Neural progenitor cell (in vitro differentiated cells): ENCODE results near the gene ZNF614. TPM values are rescaled to one million over a fixed set of nuclear protein-coding genes. Genes with fewer than 3 reads are reported as not detected.
"Not testable (repeated sequence)": the region's sequence is repeated elsewhere in the genome, so short reads cannot be mapped to it uniquely, and the experiment has no call there.

Experiments
- DNase-seq: peaks from one replicate; pipeline ENCODE4 v3.0.0-alpha.2; 2016; ENCODE audit warnings: low spot score
- H2AFZ ChIP-seq: fragments of 200-600 bp; sonication (generic); replicated peaks from 2 replicates; pipeline ENCODE4 v1.6.1; 2016; ENCODE audit warnings: antibody characterized with exemption
- H3F3A ChIP-seq: fragments of 200-600 bp; sonication (generic); 2 replicates; pipeline ENCODE4 v1.6.1; 2016; ENCODE audit warnings: antibody characterized with exemption, low read depth
- H3K27ac ChIP-seq: fragments of 200-600 bp; sonication (generic); 2 replicates; pipeline ENCODE4 v1.5.1; 2016; ENCODE audit warnings: mild to moderate bottlenecking
- H3K27me3 ChIP-seq: fragments of 200-600 bp; sonication (generic); 2 replicates; pipeline ENCODE4 v1.6.1; 2016; ENCODE audit warnings: mild to moderate bottlenecking, moderate library complexity
- H3K36me3 ChIP-seq: fragments of 200-600 bp; sonication (generic); 2 replicates; pipeline ENCODE4 v1.5.1; 2016
- H3K4me1 ChIP-seq: fragments of 200-600 bp; sonication (generic); 2 replicates; pipeline ENCODE4 v1.6.1; 2016; ENCODE audit warnings: mixed run types
- H3K4me2 ChIP-seq: fragments of 200-600 bp; sonication (generic); 2 replicates; pipeline ENCODE4 v1.6.1; 2016
- H3K4me3 ChIP-seq: fragments of 200-600 bp; sonication (generic); 2 replicates; pipeline ENCODE4 v1.5.1; 2016
- H3K79me2 ChIP-seq: fragments of 200-600 bp; sonication (generic); 2 replicates; pipeline ENCODE4 v1.6.1; 2016; ENCODE audit warnings: low read depth
- H3K9ac ChIP-seq: fragments of 200-600 bp; sonication (generic); 2 replicates; pipeline ENCODE4 v1.6.1; 2016
- H3K9me3 ChIP-seq: fragments of 200-600 bp; sonication (generic); 2 replicates; pipeline ENCODE4 v1.5.1; 2016; ENCODE audit warnings: low read depth
- H4K20me1 ChIP-seq: fragments of 200-600 bp; sonication (generic); 2 replicates; pipeline ENCODE4 v1.6.1; 2016; ENCODE audit warnings: low read depth
- H3K27ac Mint-ChIP-seq: 3 replicates; pipeline ENCODE4 v1.8.0; 2021; ENCODE audit warnings: mixed read lengths
- H3K27me3 Mint-ChIP-seq: 2 replicates; pipeline ENCODE4 v1.8.0; 2022; ENCODE audit warnings: low read depth, mild to moderate bottlenecking, inconsistent platforms, moderate library complexity, mixed read lengths; ENCODE audit not compliant: insufficient read depth
- H3K36me3 Mint-ChIP-seq: 3 replicates; pipeline ENCODE4 v1.8.0; 2021; ENCODE audit warnings: mixed read lengths
- H3K4me1 Mint-ChIP-seq: 3 replicates; pipeline ENCODE4 v1.8.0; 2021; ENCODE audit warnings: mixed read lengths
- H3K4me3 Mint-ChIP-seq: 3 replicates; pipeline ENCODE4 v1.8.0; 2021; ENCODE audit warnings: mild to moderate bottlenecking, moderate library complexity, mixed read lengths
- H3K9me3 Mint-ChIP-seq: 3 replicates; pipeline ENCODE4 v1.8.0; 2020; ENCODE audit warnings: mixed read lengths
- EZH2 ChIP-seq: fragments of 200-600 bp; sonication (generic); IDR thresholded peaks from 2 replicates; pipeline ENCODE4 v1.6.1; 2017; ENCODE audit warnings: antibody characterized with exemption, mild to moderate bottlenecking, moderate library complexity
- EZH2phosphoT487 ChIP-seq: fragments of 200-600 bp; sonication (generic); IDR thresholded peaks from 2 replicates; pipeline ENCODE4 v1.6.1; 2017; ENCODE audit warnings: antibody characterized with exemption
- total RNA-seq: library from RNA; depleted of rRNA; stranded (reverse); fragments of >200 nt; gene quantifications from 2 replicates; pipeline ENCODE4 v1.2.3, GENCODE V29; 2015; ENCODE audit warnings: low replicate concordance
- TF ChIP-seq, protein P1 (sequence below): fragments of 200-600 bp; sonication (generic); IDR thresholded peaks from 2 replicates; pipeline ENCODE4 v1.5.1; 2017; ENCODE audit warnings: antibody characterized with exemption, mild to moderate bottlenecking

The ZNF614 gene
- total RNA-seq, 1 donor from 2014 or later = 21.5 TPM

DNA sequence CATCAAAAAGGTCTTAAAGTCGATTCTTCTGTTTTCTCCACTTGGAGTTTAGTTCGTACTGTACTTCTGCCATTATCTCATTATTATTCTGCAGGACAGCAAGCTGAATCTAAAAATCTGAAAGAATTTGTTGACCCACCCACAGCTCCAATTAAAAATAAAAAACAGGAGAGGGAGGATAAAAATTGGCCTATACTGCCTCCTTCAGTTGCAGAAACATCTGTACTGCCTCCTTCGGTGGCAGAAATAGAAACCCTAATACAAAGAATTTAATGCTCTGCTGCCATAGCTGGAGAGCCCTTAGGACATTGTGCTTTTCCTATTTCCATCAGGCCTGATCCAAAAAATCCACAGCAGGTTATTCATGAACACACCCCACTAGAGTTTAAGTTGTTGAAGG is 51.3 kb downstream of the ZNF614 start:
- Histone ChIP-seq H2AFZ (no peak overlapping the region), H3F3A (no peaks in the 10 kb centered on the region), H3K9ac (no peak overlapping the region), H3K9me3 (peaks cover 8% of the 10 kb centered on the region), H4K20me1 (no peaks in the 10 kb centered on the region), H3K27ac (no peak overlapping the region), H3K4me1 (no peaks in the 10 kb centered on the region), H3K36me3 (peaks cover 10% of the 10 kb centered on the region), H3K79me2 (no peaks in the 10 kb centered on the region), H3K4me3 (no peak overlapping the region), H3K27me3 (no peaks in the 10 kb centered on the region), H3K4me2 (no peak overlapping the region)
- Mint-ChIP-seq H3K36me3 (peaks cover 58% of the 10 kb centered on the region), H3K27me3 (peaks cover 6% of the 10 kb centered on the region), H3K4me1 (no peaks in the 10 kb centered on the region), H3K4me3 (no peak overlapping the region), H3K9me3 (peaks cover 72% of the 10 kb centered on the region), H3K27ac (no peak overlapping the region)
- TF ChIP-seq, protein P1, sequence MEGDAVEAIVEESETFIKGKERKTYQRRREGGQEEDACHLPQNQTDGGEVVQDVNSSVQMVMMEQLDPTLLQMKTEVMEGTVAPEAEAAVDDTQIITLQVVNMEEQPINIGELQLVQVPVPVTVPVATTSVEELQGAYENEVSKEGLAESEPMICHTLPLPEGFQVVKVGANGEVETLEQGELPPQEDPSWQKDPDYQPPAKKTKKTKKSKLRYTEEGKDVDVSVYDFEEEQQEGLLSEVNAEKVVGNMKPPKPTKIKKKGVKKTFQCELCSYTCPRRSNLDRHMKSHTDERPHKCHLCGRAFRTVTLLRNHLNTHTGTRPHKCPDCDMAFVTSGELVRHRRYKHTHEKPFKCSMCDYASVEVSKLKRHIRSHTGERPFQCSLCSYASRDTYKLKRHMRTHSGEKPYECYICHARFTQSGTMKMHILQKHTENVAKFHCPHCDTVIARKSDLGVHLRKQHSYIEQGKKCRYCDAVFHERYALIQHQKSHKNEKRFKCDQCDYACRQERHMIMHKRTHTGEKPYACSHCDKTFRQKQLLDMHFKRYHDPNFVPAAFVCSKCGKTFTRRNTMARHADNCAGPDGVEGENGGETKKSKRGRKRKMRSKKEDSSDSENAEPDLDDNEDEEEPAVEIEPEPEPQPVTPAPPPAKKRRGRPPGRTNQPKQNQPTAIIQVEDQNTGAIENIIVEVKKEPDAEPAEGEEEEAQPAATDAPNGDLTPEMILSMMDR = no peak
- TF ChIP-seq EZH2 = no peak
- no peak for TF ChIP-seq EZH2phosphoT487
- no peak for DNase-seq

DNA sequence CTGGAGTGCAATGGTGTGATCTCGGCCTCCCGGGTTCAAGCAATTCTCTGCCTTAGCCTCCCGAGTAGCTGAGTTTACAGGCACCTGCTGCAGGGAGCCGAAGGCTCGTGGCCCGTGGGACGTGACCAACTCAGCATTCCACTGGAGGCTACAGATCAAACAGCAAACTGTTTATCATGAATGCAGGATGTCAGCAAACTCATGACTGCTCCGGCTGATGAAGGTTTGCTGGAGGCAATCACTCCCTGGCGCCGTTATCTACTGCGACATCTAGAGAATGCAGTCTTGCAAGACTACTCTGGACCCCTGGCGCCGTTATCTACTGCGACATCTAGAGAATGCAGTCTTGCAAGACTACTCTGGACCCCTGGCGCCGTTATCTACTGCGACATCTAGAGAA is 52.4 kb downstream of the ZNF614 start:
- H3K4me3 Mint-ChIP-seq, H3K27me3 Mint-ChIP-seq, H2AFZ ChIP-seq, H3K4me3 ChIP-seq, H3K79me2 ChIP-seq, H3K4me2 ChIP-seq, H3F3A ChIP-seq, H3K4me1 ChIP-seq, H3K4me1 Mint-ChIP-seq, H3K9ac ChIP-seq, H3K27me3 ChIP-seq, H3K36me3 ChIP-seq, H3K27ac ChIP-seq, H4K20me1 ChIP-seq, H3K27ac Mint-ChIP-seq, DNase-seq: not testable (repeated sequence)
- Mint-ChIP-seq H3K36me3 (peaks cover 62% of the 10 kb centered on the region), H3K9me3 (peaks cover 76% of the 10 kb centered on the region)
- peaks cover 15% of the 10 kb centered on the region for H3K9me3 ChIP-seq

DNA sequence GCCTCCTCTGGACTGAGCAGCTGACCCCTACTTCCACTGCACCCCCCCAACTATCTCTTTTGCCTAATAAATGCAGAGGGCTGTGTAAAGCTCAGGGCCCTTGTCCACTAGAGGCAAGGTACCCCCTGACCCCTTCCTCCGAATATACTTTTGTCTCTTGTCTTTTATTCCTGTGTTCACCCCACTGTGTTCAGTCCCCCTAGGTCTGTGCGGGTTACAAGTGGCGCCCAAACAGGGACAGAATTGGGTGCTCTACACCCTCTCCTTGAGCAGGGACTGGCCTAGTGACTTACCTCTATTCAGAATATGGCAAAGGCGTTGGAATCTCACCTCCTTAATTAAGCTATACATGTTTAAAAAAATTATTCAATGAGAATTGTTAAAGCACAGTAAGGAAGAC is 56.6 kb downstream of the ZNF614 start:
- Histone ChIP-seq H3K4me3 (no peak overlapping the region), H3K27ac (no peak overlapping the region), H3K36me3 (peaks cover 10% of the 10 kb centered on the region), H3K4me1 (no peaks in the 10 kb centered on the region), H3F3A (no peaks in the 10 kb centered on the region), H3K27me3 (no peaks in the 10 kb centered on the region), H3K4me2 (no peak overlapping the region), H4K20me1 (no peaks in the 10 kb centered on the region), H3K79me2 (no peaks in the 10 kb centered on the region), H3K9me3 (peaks cover 15% of the 10 kb centered on the region), H3K9ac (no peak overlapping the region), H2AFZ (no peak overlapping the region)
- H3K4me3 Mint-ChIP-seq = no peak overlapping the region
- H3K4me1 Mint-ChIP-seq = no peaks in the 10 kb centered on the region
- peaks cover 67% of the 10 kb centered on the region for H3K36me3 Mint-ChIP-seq
- peaks cover 2% of the 10 kb centered on the region for H3K27me3 Mint-ChIP-seq
- peak; percentile 9 for DNase-seq
- no peak overlapping the region for H3K27ac Mint-ChIP-seq
- TF ChIP-seq EZH2phosphoT487 (no peak), EZH2 (no peak)
- H3K9me3 Mint-ChIP-seq = peaks cover 62% of the 10 kb centered on the region

DNA sequence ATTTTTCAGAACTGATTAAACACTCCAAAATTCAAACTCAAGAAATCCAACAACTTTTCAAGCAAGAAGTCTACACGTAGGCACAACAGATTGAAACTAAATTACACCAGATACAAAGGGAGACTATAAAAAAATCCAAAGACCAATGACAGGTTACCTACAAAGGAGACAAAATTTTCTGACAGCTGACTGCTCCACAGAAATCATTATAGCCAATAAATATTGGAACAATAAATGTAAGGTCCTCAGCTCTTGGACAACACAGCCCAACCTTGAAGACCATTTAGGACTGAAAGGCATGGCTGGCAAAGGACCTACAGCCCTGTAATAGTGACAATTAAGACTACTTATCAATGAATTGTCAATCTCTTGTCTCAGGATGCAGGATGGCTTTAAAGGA is 57.5 kb downstream of the ZNF614 start:
- Histone ChIP-seq H4K20me1 (no peaks in the 10 kb centered on the region), H3K4me3 (no peak overlapping the region), H3F3A (no peaks in the 10 kb centered on the region), H2AFZ (no peak overlapping the region), H3K36me3 (peaks cover 10% of the 10 kb centered on the region), H3K27me3 (no peaks in the 10 kb centered on the region), H3K27ac (no peak overlapping the region), H3K4me2 (no peak overlapping the region), H3K9me3 (peaks cover 15% of the 10 kb centered on the region), H3K79me2 (no peaks in the 10 kb centered on the region), H3K9ac (no peak overlapping the region), H3K4me1 (no peaks in the 10 kb centered on the region)
- no peak overlapping the region for H3K4me3 Mint-ChIP-seq
- TF ChIP-seq EZH2phosphoT487 (no peak), EZH2 (no peak)
- TF ChIP-seq, protein P1 = no peak
- H3K27ac Mint-ChIP-seq = no peak overlapping the region
- no peaks in the 10 kb centered on the region for H3K4me1 Mint-ChIP-seq
- no peak for DNase-seq
- peaks cover 60% of the 10 kb centered on the region for H3K9me3 Mint-ChIP-seq
- no peaks in the 10 kb centered on the region for H3K27me3 Mint-ChIP-seq
- H3K36me3 Mint-ChIP-seq = peaks cover 66% of the 10 kb centered on the region
